IMR-90 (cell line): ENCODE measurements around the gene SRC. TPM values are rescaled to one million over a fixed set of nuclear protein-coding genes. Genes with fewer than 3 reads are reported as not detected.

Experiments used
- ATAC-seq: fragments of 200-7000 bp; cut with Tn5 transposase; 2 replicates; pipeline ENCODE4 v1.9.1; 2020; ENCODE audit warnings: low read depth, mild to moderate bottlenecking, moderate library complexity
- BruUV-seq: library from RNA; stranded (reverse); fragments of 400-500 nt; replicated peaks from 2 replicates; lab custom pipeline; 2021; lab: Mats Ljungman, UMichigan
- CTCF ChIA-PET: fragments of 300-600 bp; formaldehyde crosslinking; extraction: SDS; loops from one replicate; lab custom pipeline; 2021; ENCODE audit warnings: antibody characterized with exemption; lab: Yijun Ruan, JAX
- POLR2A ChIA-PET: fragments of 300-600 bp; sonication (Branson Sonifier 250); formaldehyde crosslinking; loops from one replicate; lab custom pipeline; 2022; ENCODE audit warnings: antibody characterized with exemption; ENCODE audit not compliant: unreplicated experiment; lab: Charles Lee
- DNase-seq: peaks from one replicate; pipeline ENCODE4 v3.0.0; 2013
- H2AFZ ChIP-seq: replicated peaks from 2 replicates; pipeline ENCODE3; 2013; ENCODE audit warnings: low read length, mild to moderate bottlenecking; ENCODE audit not compliant: poor library complexity
- H2AK5ac ChIP-seq: 2 replicates; pipeline ENCODE4 v1.6.1; 2013; ENCODE audit warnings: low read depth, low read length, inconsistent platforms
- H2AK9ac ChIP-seq: replicated peaks from 2 replicates; pipeline ENCODE3; 2013; ENCODE audit warnings: mild to moderate bottlenecking, low read depth, low read length, moderate library complexity; ENCODE audit not compliant: poor library complexity
- H2BK120ac ChIP-seq: 2 replicates; pipeline ENCODE4 v1.6.1; 2013; ENCODE audit warnings: low read depth, low read length, inconsistent platforms
- H2BK15ac ChIP-seq: 3 replicates; pipeline ENCODE4 v1.6.1; 2013; ENCODE audit warnings: low read depth, low read length, inconsistent platforms
- H2BK20ac ChIP-seq: 2 replicates; pipeline ENCODE4 v1.6.1; 2013; ENCODE audit warnings: low read depth, mild to moderate bottlenecking, inconsistent platforms, low read length, moderate library complexity
- H2BK5ac ChIP-seq: 2 replicates; pipeline ENCODE4 v1.6.1; 2013; ENCODE audit warnings: mild to moderate bottlenecking, low read depth, low read length, inconsistent platforms; ENCODE audit not compliant: poor library complexity, severe bottlenecking
- H3K14ac ChIP-seq: replicated peaks from 2 replicates; pipeline ENCODE4 v1.6.1; 2013; ENCODE audit warnings: low read depth, low read length, inconsistent platforms
- H3K18ac ChIP-seq: 2 replicates; pipeline ENCODE4 v1.6.1; 2013; ENCODE audit warnings: low read depth, low read length, control low read depth
- H3K23ac ChIP-seq: 2 replicates; pipeline ENCODE4 v1.6.1; 2013; ENCODE audit warnings: low read depth, low read length, inconsistent platforms
- H3K27ac ChIP-seq: 2 replicates; pipeline ENCODE4 v1.5.1; 2013; ENCODE audit warnings: mild to moderate bottlenecking, control low read depth, low read length; ENCODE audit not compliant: insufficient read depth
- H3K27me3 ChIP-seq: 2 replicates; pipeline ENCODE4 v1.6.1; 2013; ENCODE audit warnings: low read length; ENCODE audit not compliant: control insufficient read depth, insufficient read depth
- H3K36me3 ChIP-seq: 2 replicates; pipeline ENCODE4 v1.6.1; 2013; ENCODE audit warnings: low read length, mixed read lengths; ENCODE audit not compliant: control insufficient read depth, insufficient read depth
- H3K4ac ChIP-seq: 2 replicates; pipeline ENCODE4 v1.6.1; 2013; ENCODE audit warnings: low read depth, low read length, inconsistent platforms
- H3K4me1 ChIP-seq: 2 replicates; pipeline ENCODE4 v1.6.1; 2013; ENCODE audit warnings: low read length, mixed read lengths; ENCODE audit not compliant: control insufficient read depth, insufficient read depth
- H3K4me2 ChIP-seq: 2 replicates; pipeline ENCODE4 v1.6.1; 2013; ENCODE audit warnings: low read depth, mild to moderate bottlenecking, control low read depth, low read length, moderate library complexity
- H3K4me3 ChIP-seq: 2 replicates; pipeline ENCODE4 v1.5.1; 2013; ENCODE audit warnings: low read depth, mild to moderate bottlenecking, control low read depth, low read length, moderate library complexity; ENCODE audit not compliant: insufficient read depth
- H3K56ac ChIP-seq: 2 replicates; pipeline ENCODE4 v1.6.1; 2013; ENCODE audit warnings: low read length, inconsistent platforms; ENCODE audit not compliant: insufficient read depth; ENCODE audit errors: extremely low read depth
- H3K79me1 ChIP-seq, 2 experiments: 2 replicates each; pipeline ENCODE4 v1.6.1; 2013; ENCODE audit warnings: low read length in 2 of 2, inconsistent platforms in 1 of 2, low read depth in 1 of 2
- H3K9ac ChIP-seq: 2 replicates; pipeline ENCODE4 v1.6.1; 2013; ENCODE audit warnings: low read depth, low read length, control low read depth
- H3K9me1 ChIP-seq: 2 replicates; pipeline ENCODE4 v1.6.1; 2013; ENCODE audit warnings: low read length, inconsistent platforms; ENCODE audit not compliant: insufficient read depth
- H3K9me3 ChIP-seq: 2 replicates; pipeline ENCODE4 v1.6.1; 2013; ENCODE audit warnings: low read length; ENCODE audit not compliant: control insufficient read depth, insufficient read depth
- H4K20me1 ChIP-seq: 2 replicates; pipeline ENCODE4 v1.6.1; 2013; ENCODE audit warnings: low read length, inconsistent platforms; ENCODE audit not compliant: insufficient read depth
- H4K5ac ChIP-seq: 2 replicates; pipeline ENCODE4 v1.6.1; 2013; ENCODE audit warnings: mild to moderate bottlenecking, low read depth, low read length, control low read depth
- H4K8ac ChIP-seq, 2 experiments: 2 replicates each; pipeline ENCODE4 v1.6.1; 2013; ENCODE audit warnings: low read depth in 2 of 2, low read length in 2 of 2, control low read depth in 1 of 2, inconsistent platforms in 1 of 2
- H4K91ac ChIP-seq: 2 replicates; pipeline ENCODE4 v1.6.1; 2013; ENCODE audit warnings: low read depth, low read length, inconsistent platforms; ENCODE audit not compliant: insufficient read depth
- FOS ChIP-seq: fragments of 150-350 bp; IDR thresholded peaks from 2 replicates; pipeline ENCODE4 v1.6.1; 2016; ENCODE audit warnings: low read depth, low read length
- MAFK ChIP-seq: IDR thresholded peaks from 2 replicates; pipeline ENCODE4 v1.6.1; 2012; ENCODE audit warnings: low read depth, low read length, improper control_type of control experiment
- MXI1 ChIP-seq: IDR thresholded peaks from 2 replicates; pipeline ENCODE4 v1.6.1; 2012; ENCODE audit warnings: low read depth, mild to moderate bottlenecking, low read length, moderate library complexity, borderline replicate concordance
- NFE2L2 ChIP-seq: fragments of 150-350 bp; IDR thresholded peaks from 2 replicates; pipeline ENCODE4 v1.6.1; 2016; ENCODE audit warnings: low read depth, mild to moderate bottlenecking, low read length
- POLR2A ChIP-seq: IDR thresholded peaks from 2 replicates; pipeline ENCODE4 v1.6.1; 2012; ENCODE audit warnings: mild to moderate bottlenecking, low read depth, low read length
- WGBS, 2 experiments: methylation state at CpG; one replicate each; pipeline versions ENCODE4 v1.1.5 to v1.1.7; 2013; ENCODE audit warnings: missing lambda C conversion rate in 2 of 2; ENCODE audit not compliant: insufficient read length in 1 of 2; ENCODE audit errors: extremely low coverage in 2 of 2; 5-methylcytosine and 5-hydroxymethylcytosine counted together
- dilution Hi-C: fragments of 300-500 bp; cut with HindIII; formaldehyde crosslinking; loops from one replicate; pipeline ENCODE4 v1.14.3; 2018; ENCODE audit warnings: low sequenced_read_pairs; ENCODE audit not compliant: unreplicated experiment
- in situ Hi-C: fragments of 300-500 bp; cut with MboI; formaldehyde crosslinking; loops from 3 replicates; pipeline ENCODE4 v1.14.3; 2019; ENCODE audit warnings: low sequenced_read_pairs, inconsistent platforms, mixed read lengths
- intact Hi-C: fragments of 100-400 bp; cut with micrococcal nuclease; formaldehyde crosslinking; loops from 2 replicates; pipeline ENCODE4 v1.10.0; 2022
- polyA plus RNA-seq, 3 experiments: library from polyadenylated mRNA; depleted of rRNA; stranded (reverse); fragments of >200 nt; gene quantifications; 2 replicates each; pipeline ENCODE4 v1.2.3, GENCODE V29; 2012; ENCODE audit warnings: low replicate concordance in 1 of 3
- total RNA-seq: library from RNA; depleted of rRNA; stranded (reverse); fragments of >200 nt; gene quantifications from 2 replicates; pipeline ENCODE4 v1.2.3, GENCODE V29; 2012

The SRC gene
- total and polyA plus RNA-seq, 2 of the 4 experiments (the other 2 are of a cell fraction) = 7.0 to 24.2 TPM

- BruUV-seq = no TSS peak
- TF ChIP-seq POLR2A = no peak
- TF ChIP-seq FOS = no peak
- no peak for TF ChIP-seq MXI1
- TF ChIP-seq NFE2L2 = no peak
- TF ChIP-seq MAFK = no peak
Measured at GRCh38 chr20:37353285-37353849, 7.4 kb downstream of the SRC start.

More at GRCh38 chr20:37353285-37353849, 7.4 kb downstream of the SRC start:
- Histone ChIP-seq H2AK5ac (no peak overlapping the region), H3K4me1 (peaks cover 5% of the 10 kb centered on the region), H3K4me2 (no peak overlapping the region), H2BK15ac (no peak overlapping the region), H2AK9ac (no peak overlapping the region), H3K18ac (no peak overlapping the region), H3K36me3 (peaks cover 15% of the 10 kb centered on the region), H3K9me1 (peaks cover 24% of the 10 kb centered on the region), H4K8ac (no peak overlapping the region), H4K20me1 (peaks cover 87% of the 10 kb centered on the region), H2BK5ac (no peak overlapping the region), H3K9me3 (no peaks in the 10 kb centered on the region), H3K14ac (no peak overlapping the region), H3K23ac (no peak overlapping the region), H3K79me1 (peaks cover 40 to 100% of the 10 kb centered on the region in 2 experiments), H3K4me3 (no peak overlapping the region), H2BK120ac (no peak overlapping the region), H3K27ac (no peak overlapping the region), H3K56ac (no peak overlapping the region), H3K4ac (no peak overlapping the region), H3K9ac (no peak overlapping the region), H4K91ac (no peak overlapping the region), H2AFZ (no peak overlapping the region), H2BK20ac (no peak overlapping the region), H4K5ac (no peak overlapping the region), H3K27me3 (no peaks in the 10 kb centered on the region)
- intact Hi-C loops (no loop called here), dilution Hi-C loops (no loop called here), in situ Hi-C loops (no loop called here)
- DNase-seq (no peak), ATAC-seq (no peak)
- WGBS, 2 experiments = 100% methylated on average over 5 of the region's 13 CpGs; no CpG with 5 or more reads in 1 of the 2 experiments
- POLR2A ChIA-PET = no interaction called here
- CTCF ChIA-PET = no interaction called here
